Measurements from ENCODE around the gene KRT25.

DNA sequence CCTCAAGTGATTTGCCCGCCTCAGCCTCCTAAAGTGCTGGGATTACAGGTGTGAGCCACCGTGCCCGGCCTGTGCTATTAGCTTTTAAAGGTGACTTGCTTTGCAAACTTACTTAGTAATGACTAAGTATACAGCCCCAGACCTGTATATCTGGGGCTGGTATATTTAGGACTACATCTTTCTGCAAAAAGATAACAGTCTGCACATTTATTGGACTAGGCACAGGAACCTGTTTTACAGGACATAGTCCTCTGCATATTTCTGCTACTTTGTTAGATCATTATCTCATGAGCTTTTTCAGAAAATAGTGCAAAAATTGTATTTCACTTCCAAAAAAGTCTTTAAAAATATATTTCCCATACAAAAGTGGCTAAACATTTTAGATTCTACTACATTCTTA, 52.9 kb downstream of the KRT25 start:
- no peak for TF ChIP-seq POLR2A (IDR thresholded peaks at IDR 0.05)
- TF ChIP-seq, protein P1, sequence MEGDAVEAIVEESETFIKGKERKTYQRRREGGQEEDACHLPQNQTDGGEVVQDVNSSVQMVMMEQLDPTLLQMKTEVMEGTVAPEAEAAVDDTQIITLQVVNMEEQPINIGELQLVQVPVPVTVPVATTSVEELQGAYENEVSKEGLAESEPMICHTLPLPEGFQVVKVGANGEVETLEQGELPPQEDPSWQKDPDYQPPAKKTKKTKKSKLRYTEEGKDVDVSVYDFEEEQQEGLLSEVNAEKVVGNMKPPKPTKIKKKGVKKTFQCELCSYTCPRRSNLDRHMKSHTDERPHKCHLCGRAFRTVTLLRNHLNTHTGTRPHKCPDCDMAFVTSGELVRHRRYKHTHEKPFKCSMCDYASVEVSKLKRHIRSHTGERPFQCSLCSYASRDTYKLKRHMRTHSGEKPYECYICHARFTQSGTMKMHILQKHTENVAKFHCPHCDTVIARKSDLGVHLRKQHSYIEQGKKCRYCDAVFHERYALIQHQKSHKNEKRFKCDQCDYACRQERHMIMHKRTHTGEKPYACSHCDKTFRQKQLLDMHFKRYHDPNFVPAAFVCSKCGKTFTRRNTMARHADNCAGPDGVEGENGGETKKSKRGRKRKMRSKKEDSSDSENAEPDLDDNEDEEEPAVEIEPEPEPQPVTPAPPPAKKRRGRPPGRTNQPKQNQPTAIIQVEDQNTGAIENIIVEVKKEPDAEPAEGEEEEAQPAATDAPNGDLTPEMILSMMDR (IDR thresholded peaks at IDR 0.05), result no peak

Data from transverse colon (tissue), 3 donors.